Activated T-cell treated with anti-CD3 and anti-CD28 coated beads for 1 hour (primary cell): ENCODE results near the gene KRT75.
"Not testable (repeated sequence)": the region's sequence is repeated elsewhere in the genome, so short reads cannot be mapped to it uniquely, and the experiment has no call there.

Source experiments
- DNase-seq: peaks from one replicate; pipeline ENCODE4 v3.0.0-alpha.2; 2020; ENCODE audit warnings: low read depth

Gene KRT75

GRCh38 chr12:52434081-52434733, at the start of gene KRT75:
Gene KRT75, minus strand, starts transcription at chr12:52434371. Its CDS starts 67 bp downstream, at chr12:52434304.
- no peak for DNase-seq

- DNase-seq, result no peak
Observed at GRCh38 chr12:52480073-52480472, 45.9 kb upstream of the KRT75 start.

GRCh38 chr12:52477651-52478050, 43.5 kb upstream of the KRT75 start:
- no peak for DNase-seq

- DNase-seq, result no peak
Observed at GRCh38 chr12:52474212-52474611, 40.0 kb upstream of the KRT75 start.

- no peak for DNase-seq
Observed at GRCh38 chr12:52473768-52474167, 39.6 kb upstream of the KRT75 start, which contains the start of gene KRT6C. Gene KRT6C, minus strand, starts transcription at chr12:52473805. Its CDS starts 68 bp downstream, at chr12:52473737.

- no peak for DNase-seq
Observed at GRCh38 chr12:52469853-52470252, 35.7 kb upstream of the KRT75 start.

- DNase-seq, result no peak
Observed at GRCh38 chr12:52464897-52465296, 30.7 kb upstream of the KRT75 start.

- DNase-seq, result no peak
Observed at GRCh38 chr12:52461693-52462092, 27.5 kb upstream of the KRT75 start.

- DNase-seq, result no peak
Observed at GRCh38 chr12:52458861-52459260, 24.7 kb upstream of the KRT75 start.

GRCh38 chr12:52455821-52456220, 21.6 kb upstream of the KRT75 start:
- no peak for DNase-seq

GRCh38 chr12:52454411-52455201, 20.4 kb upstream of the KRT75 start:
- no peak for DNase-seq

- no peak for DNase-seq
Observed at GRCh38 chr12:52452101-52452500, 17.9 kb upstream of the KRT75 start, which contains the start of gene KRT6B. Gene KRT6B, minus strand, starts transcription at chr12:52452146. Its CDS starts 68 bp downstream, at chr12:52452078.

- no peak for DNase-seq
Observed at GRCh38 chr12:52448228-52448627, 14.1 kb upstream of the KRT75 start.

GRCh38 chr12:52447196-52447595, 13.0 kb upstream of the KRT75 start:
- not testable (repeated sequence) for DNase-seq

- no peak for DNase-seq
Observed at GRCh38 chr12:52446367-52447045, 12.3 kb upstream of the KRT75 start.

- no peak for DNase-seq
Observed at GRCh38 chr12:52445876-52446275, 11.7 kb upstream of the KRT75 start.

GRCh38 chr12:52444647-52445595, 10.8 kb upstream of the KRT75 start:
- no peak for DNase-seq

- no peak for DNase-seq
Observed at GRCh38 chr12:52443966-52444365, 9.8 kb upstream of the KRT75 start.

- DNase-seq, result no peak
Observed at GRCh38 chr12:52442600-52443061, 8.5 kb upstream of the KRT75 start.

GRCh38 chr12:52441320-52441911, 7.2 kb upstream of the KRT75 start:
- no peak for DNase-seq

- no peak for DNase-seq
Observed at GRCh38 chr12:52440821-52441319, 6.7 kb upstream of the KRT75 start.
